SJCRH30 (cell line): ENCODE measurements around the gene SLC30A2. TPM values are rescaled to one million over a fixed set of nuclear protein-coding genes. Genes with fewer than 3 reads are reported as not detected.

Experiments used
- DNase-seq, 2 experiments: peaks; one replicate each; pipeline ENCODE4 v3.0.0-alpha.2; 2015 to 2020
- H3K27ac ChIP-seq: fragments of 250-450 bp; sonication (Bioruptor Pico); 2 replicates; pipeline ENCODE4 v1.5.1; 2020; ENCODE audit warnings: mild to moderate bottlenecking, moderate library complexity
- H3K27me3 ChIP-seq: fragments of 250-450 bp; sonication (Bioruptor Pico); 2 replicates; pipeline ENCODE4 v1.5.1; 2020; ENCODE audit warnings: mild to moderate bottlenecking, moderate library complexity
- H3K36me3 ChIP-seq: fragments of 250-450 bp; sonication (Bioruptor Pico); 2 replicates; pipeline ENCODE4 v1.5.1; 2020; ENCODE audit warnings: mild to moderate bottlenecking, moderate library complexity
- H3K4me1 ChIP-seq: fragments of 250-450 bp; sonication (Bioruptor Pico); 2 replicates; pipeline ENCODE4 v1.5.1; 2020; ENCODE audit warnings: mild to moderate bottlenecking, moderate library complexity
- H3K4me3 ChIP-seq: fragments of 250-450 bp; sonication (Bioruptor Pico); 2 replicates; pipeline ENCODE4 v1.5.1; 2020; ENCODE audit warnings: mild to moderate bottlenecking, moderate library complexity
- H3K9me3 ChIP-seq: fragments of 250-450 bp; sonication (Bioruptor Pico); replicated peaks from 2 replicates; pipeline ENCODE4 v1.5.1; 2020; ENCODE audit warnings: mild to moderate bottlenecking, moderate library complexity
- total RNA-seq: library from RNA; depleted of rRNA; stranded (reverse); fragments of >200 nt; shearing (Covaris generic); gene quantifications from 2 replicates; pipeline ENCODE4 v1.2.3, GENCODE V29; 2014

The SLC30A2 gene
- total RNA-seq, 1 experiment from 2014 or later = 0.26 TPM

- Histone ChIP-seq H3K27ac (no peak overlapping the region), H3K9me3 (no peaks in the 10 kb centered on the region), H3K27me3 (peaks cover 19% of the 10 kb centered on the region), H3K4me3 (no peak overlapping the region), H3K36me3 (no peaks in the 10 kb centered on the region), H3K4me1 (no peaks in the 10 kb centered on the region)
- DNase-seq = no peak
Measured at GRCh38 chr1:26078286-26079177, 32.6 kb upstream of the SLC30A2 start.

DNA sequence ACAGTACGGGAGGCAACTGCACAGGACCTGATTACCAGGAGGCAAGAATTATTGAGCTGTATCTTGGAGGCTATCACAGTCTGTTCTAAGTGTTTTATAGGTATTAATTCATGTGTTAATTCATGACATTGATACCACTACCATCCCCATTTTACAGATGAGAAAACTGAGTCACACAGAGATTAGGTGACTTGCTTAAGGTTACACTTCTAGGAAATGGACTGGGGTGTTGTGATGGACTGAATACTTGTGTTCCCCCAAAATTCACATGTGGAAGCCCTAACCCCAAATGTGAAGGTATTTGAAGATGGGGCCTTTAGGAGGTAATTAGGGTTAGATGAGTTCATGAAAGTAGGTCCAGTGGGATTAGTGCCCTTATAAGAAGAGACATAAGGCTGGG lies 31.6 kb upstream of the SLC30A2 start:
- no peak for DNase-seq
- Histone ChIP-seq H3K27me3 (peaks cover 25% of the 10 kb centered on the region), H3K4me1 (no peaks in the 10 kb centered on the region), H3K4me3 (no peak overlapping the region), H3K9me3 (no peaks in the 10 kb centered on the region), H3K36me3 (no peaks in the 10 kb centered on the region), H3K27ac (no peak overlapping the region)

DNA sequence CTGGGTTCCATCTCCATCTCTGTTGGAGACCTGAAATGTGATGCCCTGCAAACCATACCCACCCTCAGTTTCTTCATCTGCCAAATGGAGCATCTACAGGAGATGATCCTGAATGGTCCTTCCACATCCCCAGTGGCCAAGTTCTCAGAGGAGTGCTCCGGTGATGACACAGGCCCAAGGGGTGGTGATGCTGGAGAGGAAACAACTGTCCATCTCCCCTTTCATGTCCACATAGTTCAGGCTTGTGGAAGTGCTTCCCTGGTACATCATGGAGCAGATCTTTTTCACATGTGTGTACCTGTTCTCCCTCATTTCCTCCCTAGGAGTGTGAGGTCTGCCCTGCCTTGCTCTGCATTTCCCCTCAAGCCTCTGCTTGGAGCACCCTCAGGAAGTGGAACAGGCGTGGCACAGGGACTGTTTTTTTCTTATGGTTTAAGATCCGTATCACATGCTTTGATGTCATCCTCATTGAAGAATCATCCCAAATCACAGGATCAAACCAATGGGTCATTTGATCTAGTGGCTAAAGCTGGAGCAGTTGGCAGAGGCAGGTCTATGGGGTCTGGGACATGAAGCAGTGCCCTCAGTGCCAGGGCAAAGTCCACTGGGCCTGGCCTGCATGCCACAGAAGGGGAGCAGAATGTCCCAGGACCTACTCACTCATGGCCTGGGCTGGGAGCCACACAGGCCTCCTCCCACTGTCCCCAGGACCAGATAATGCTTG lies 29.7 kb upstream of the SLC30A2 start:
- Histone ChIP-seq H3K9me3 (no peaks in the 10 kb centered on the region), H3K27me3 (peaks cover 20% of the 10 kb centered on the region), H3K4me3 (no peak overlapping the region), H3K36me3 (no peaks in the 10 kb centered on the region), H3K27ac (no peak overlapping the region), H3K4me1 (no peaks in the 10 kb centered on the region)
- no peak for DNase-seq

DNA sequence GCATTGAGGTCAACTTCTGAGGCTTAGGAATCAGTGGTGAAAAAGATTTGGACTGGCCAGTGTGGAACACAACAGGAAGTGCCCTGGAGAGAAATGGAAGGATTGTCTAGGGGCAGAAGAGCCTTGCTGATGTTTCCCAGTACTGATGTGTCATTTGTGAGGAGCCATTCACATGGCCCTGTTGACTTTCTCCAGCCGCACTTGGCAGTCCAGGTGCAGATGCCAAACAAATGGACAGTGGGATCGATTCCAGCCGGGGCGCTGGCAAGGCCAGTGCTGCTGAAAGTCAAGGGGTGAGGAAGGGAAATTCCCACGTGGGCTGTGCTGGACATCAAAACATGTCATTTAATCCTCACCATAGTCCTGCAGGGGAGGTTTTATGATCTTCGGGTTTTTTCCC lies 26.4 kb upstream of the SLC30A2 start:
- DNase-seq = no peak
- peaks cover 28% of the 10 kb centered on the region for H3K27me3 ChIP-seq
- H3K9me3 ChIP-seq = no peaks in the 10 kb centered on the region
- no peak overlapping the region for H3K27ac ChIP-seq
- H3K4me3 ChIP-seq = no peak overlapping the region
- H3K36me3 ChIP-seq = no peaks in the 10 kb centered on the region
- no peaks in the 10 kb centered on the region for H3K4me1 ChIP-seq

GRCh38 chr1:26070963-26071342 lies 25.0 kb upstream of the SLC30A2 start:
- Histone ChIP-seq H3K4me1 (no peaks in the 10 kb centered on the region), H3K27ac (no peak overlapping the region), H3K4me3 (no peak overlapping the region), H3K27me3 (peaks cover 32% of the 10 kb centered on the region), H3K9me3 (no peaks in the 10 kb centered on the region), H3K36me3 (no peaks in the 10 kb centered on the region)
- DNase-seq = no peak

- H3K27ac ChIP-seq = no peak overlapping the region
- H3K27me3 ChIP-seq = peaks cover 36% of the 10 kb centered on the region
- H3K4me1 ChIP-seq = no peaks in the 10 kb centered on the region
- H3K4me3 ChIP-seq = no peak overlapping the region
- no peaks in the 10 kb centered on the region for H3K36me3 ChIP-seq
- no peak for DNase-seq
- no peaks in the 10 kb centered on the region for H3K9me3 ChIP-seq
Measured at GRCh38 chr1:26070296-26070962, 24.5 kb upstream of the SLC30A2 start.

- Histone ChIP-seq H3K4me3 (no peak overlapping the region), H3K36me3 (no peaks in the 10 kb centered on the region), H3K9me3 (no peaks in the 10 kb centered on the region), H3K27ac (no peak overlapping the region), H3K27me3 (peaks cover 39% of the 10 kb centered on the region), H3K4me1 (no peaks in the 10 kb centered on the region)
- DNase-seq = no peak
Measured at GRCh38 chr1:26069941-26070295, 24.0 kb upstream of the SLC30A2 start.

GRCh38 chr1:26067432-26067911 lies 21.6 kb upstream of the SLC30A2 start, which contains the start of gene TRIM63:
TRIM63 (minus strand) TSS chr1:26067630; CDS start chr1:26067494, 136 bp downstream.
- DNase-seq = peak; percentile 16 to 22
- Histone ChIP-seq H3K9me3 (no peaks in the 10 kb centered on the region), H3K36me3 (no peaks in the 10 kb centered on the region), H3K27me3 (peaks cover 32% of the 10 kb centered on the region), H3K27ac (no peak within 1 kb of the TSS), H3K4me3 (no peak within 1 kb of the TSS), H3K4me1 (no peaks in the 10 kb centered on the region)

DNA sequence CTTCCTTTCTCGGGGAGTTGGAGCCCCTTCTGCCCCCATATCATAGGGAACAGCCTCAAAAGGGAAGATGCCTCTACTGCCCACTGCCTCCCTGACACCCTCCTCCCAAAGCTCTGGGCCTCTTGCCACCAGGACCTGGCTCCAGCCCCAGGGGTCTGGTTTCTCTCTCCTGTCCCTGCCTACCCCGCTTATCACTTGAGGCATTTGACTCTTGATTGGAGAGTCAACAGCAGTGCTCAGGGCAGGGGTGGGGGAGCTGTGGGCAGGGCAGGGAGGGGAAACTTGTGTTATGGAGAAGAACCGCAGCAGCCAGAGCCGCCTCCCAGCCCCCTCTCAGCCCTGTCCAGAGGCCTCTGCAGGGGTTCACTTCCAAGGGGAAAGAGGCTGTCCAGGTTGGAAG lies 20.9 kb upstream of the SLC30A2 start:
- Histone ChIP-seq H3K4me3 (no peak overlapping the region), H3K4me1 (no peaks in the 10 kb centered on the region), H3K36me3 (no peaks in the 10 kb centered on the region), H3K9me3 (no peaks in the 10 kb centered on the region), H3K27ac (no peak overlapping the region), H3K27me3 (peaks cover 27% of the 10 kb centered on the region)
- no peak for DNase-seq

DNA sequence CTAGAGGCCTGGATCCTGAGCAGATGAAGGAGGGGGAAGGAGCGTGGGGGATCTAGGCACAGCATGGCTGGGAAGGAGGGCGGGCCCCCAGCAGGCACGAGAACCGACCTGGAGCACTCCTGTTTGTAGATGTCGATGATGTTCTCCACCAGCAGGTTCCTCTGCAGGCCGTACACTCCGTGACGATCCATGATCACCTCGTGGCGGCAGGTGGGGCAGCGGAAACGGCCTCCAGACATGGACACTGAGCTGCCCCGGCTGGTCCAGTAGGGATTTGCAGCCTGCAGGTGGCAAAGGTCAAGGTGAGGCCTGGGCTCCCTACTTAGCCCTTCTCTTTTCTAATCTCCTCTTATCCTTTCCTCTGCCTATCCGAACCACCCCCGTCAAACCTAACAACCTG lies 20.2 kb upstream of the SLC30A2 start:
- DNase-seq = no peak
- H3K36me3 ChIP-seq = no peaks in the 10 kb centered on the region
- H3K4me3 ChIP-seq = no peak overlapping the region
- H3K27me3 ChIP-seq = peaks cover 25% of the 10 kb centered on the region
- no peaks in the 10 kb centered on the region for H3K4me1 ChIP-seq
- H3K27ac ChIP-seq = no peak overlapping the region
- H3K9me3 ChIP-seq = no peaks in the 10 kb centered on the region

DNA sequence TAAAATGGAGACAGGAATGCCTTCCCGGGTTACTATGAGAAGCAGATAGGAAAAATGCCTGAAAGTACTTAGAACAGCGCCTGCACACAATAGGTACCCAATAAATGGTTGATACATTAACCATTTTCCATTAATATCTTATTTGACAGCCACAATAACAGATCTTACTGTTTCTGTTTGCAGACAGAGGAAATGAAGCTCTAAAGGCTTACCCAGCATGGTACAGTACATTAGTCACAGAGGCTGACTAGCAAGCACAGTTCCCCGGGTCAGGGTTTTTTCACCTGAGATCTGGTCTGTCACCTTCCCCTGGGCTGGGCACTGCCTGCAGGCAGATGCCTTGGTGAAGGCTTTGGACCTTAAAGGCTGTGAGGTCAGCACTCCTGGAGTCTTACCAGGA lies 18.6 kb upstream of the SLC30A2 start:
- Histone ChIP-seq H3K27ac (no peak overlapping the region), H3K4me3 (no peak overlapping the region), H3K4me1 (peaks cover 9% of the 10 kb centered on the region), H3K27me3 (peaks cover 19% of the 10 kb centered on the region), H3K36me3 (no peaks in the 10 kb centered on the region), H3K9me3 (no peaks in the 10 kb centered on the region)
- DNase-seq = no peak

GRCh38 chr1:26060832-26061574 lies 15.1 kb upstream of the SLC30A2 start:
- peaks cover 6% of the 10 kb centered on the region; the same call in 1 of the 2 replicates for H3K27me3 ChIP-seq
- H3K36me3 ChIP-seq = no peaks in the 10 kb centered on the region
- no peak overlapping the region for H3K27ac ChIP-seq
- H3K9me3 ChIP-seq = no peaks in the 10 kb centered on the region
- no peak overlapping the region for H3K4me3 ChIP-seq
- H3K4me1 ChIP-seq = peaks cover 9% of the 10 kb centered on the region
- DNase-seq = no peak

DNA sequence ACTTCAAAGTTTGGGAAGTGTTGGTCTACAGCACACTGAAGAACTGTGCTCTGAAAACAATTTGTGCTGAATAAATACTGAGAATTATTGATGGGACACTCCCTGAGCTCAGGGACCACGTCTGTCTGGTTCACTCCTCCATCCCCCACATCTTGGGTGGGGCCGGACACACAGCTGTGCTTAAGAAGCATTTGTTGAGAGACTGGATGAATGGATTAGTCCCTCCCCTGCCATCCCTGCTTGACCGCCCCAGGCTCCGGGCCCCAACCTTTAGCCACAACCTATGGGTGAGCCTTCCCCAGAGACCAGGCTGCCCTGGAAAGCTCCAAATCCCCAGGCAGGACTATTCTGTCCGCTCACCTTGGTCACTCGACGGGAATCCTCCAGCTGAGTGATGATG lies 14.0 kb upstream of the SLC30A2 start:
- no peaks in the 10 kb centered on the region; the same call in 1 of the 2 replicates for H3K27me3 ChIP-seq
- no peaks in the 10 kb centered on the region for H3K9me3 ChIP-seq
- H3K4me3 ChIP-seq = no peak overlapping the region
- H3K27ac ChIP-seq = no peak overlapping the region
- DNase-seq = peak in 1 of 2 experiments; percentile 53
- H3K36me3 ChIP-seq = no peaks in the 10 kb centered on the region
- H3K4me1 ChIP-seq = peaks cover 9% of the 10 kb centered on the region

- DNase-seq = no peak
- Histone ChIP-seq H3K27me3 (no peaks in the 10 kb centered on the region; the same call in 1 of the 2 replicates), H3K9me3 (no peaks in the 10 kb centered on the region), H3K4me1 (peaks cover 9% of the 10 kb centered on the region), H3K27ac (no peak overlapping the region), H3K36me3 (no peaks in the 10 kb centered on the region), H3K4me3 (no peak overlapping the region)
Measured at GRCh38 chr1:26058052-26058595, 12.2 kb upstream of the SLC30A2 start.
